Measurements from ENCODE around the gene RIMBP3B. TPM values are rescaled to one million over a fixed set of nuclear protein-coding genes. Genes with fewer than 3 reads are reported as not detected.
"Not testable (repeated sequence)": the region's sequence is repeated elsewhere in the genome, so short reads cannot be mapped to it uniquely, and the experiment has no call there.

The RIMBP3B gene
- total RNA-seq, 1 experiment from 2014 or later = not detected

DNA sequence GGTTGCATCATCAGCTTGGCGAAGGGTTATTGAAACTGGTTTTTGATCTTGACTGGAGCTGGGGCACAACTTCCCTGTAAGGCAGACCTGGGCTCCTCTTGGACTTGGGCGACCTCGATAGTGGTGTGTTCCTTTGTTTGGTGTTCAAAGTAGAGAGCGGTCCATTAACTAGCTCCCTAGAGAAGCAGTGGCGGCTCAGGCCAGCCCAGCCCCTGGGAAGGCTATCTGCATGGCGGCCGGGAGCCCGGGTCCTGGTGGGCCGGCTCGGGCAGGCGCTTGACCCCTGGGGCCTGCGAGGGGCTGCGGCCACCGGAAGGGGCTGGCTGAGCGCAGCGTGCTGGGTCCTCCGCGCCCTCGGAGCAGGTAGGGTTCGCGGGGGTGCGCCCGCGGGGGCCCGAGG, 32.8 kb downstream of the RIMBP3B start:
- H3K36me3 Mint-ChIP-seq (ENCODE audit: insufficient read depth, unreplicated experiment); H3K27me3 Mint-ChIP-seq (ENCODE audit: insufficient read depth, unreplicated experiment); DNase-seq (ENCODE audit: unreplicated experiment); CTCF ChIA-PET; H3K9me3 Mint-ChIP-seq (ENCODE audit: unreplicated experiment); intact Hi-C loops (cut with micrococcal nuclease); POLR2A ChIA-PET; H3K4me1 Mint-ChIP-seq (ENCODE audit: insufficient read depth, unreplicated experiment); BruUV-seq (replicated peaks); H3K27ac Mint-ChIP-seq (ENCODE audit: low read depth, unreplicated experiment); H3K4me3 Mint-ChIP-seq (ENCODE audit: unreplicated experiment): not testable (repeated sequence)

DNA sequence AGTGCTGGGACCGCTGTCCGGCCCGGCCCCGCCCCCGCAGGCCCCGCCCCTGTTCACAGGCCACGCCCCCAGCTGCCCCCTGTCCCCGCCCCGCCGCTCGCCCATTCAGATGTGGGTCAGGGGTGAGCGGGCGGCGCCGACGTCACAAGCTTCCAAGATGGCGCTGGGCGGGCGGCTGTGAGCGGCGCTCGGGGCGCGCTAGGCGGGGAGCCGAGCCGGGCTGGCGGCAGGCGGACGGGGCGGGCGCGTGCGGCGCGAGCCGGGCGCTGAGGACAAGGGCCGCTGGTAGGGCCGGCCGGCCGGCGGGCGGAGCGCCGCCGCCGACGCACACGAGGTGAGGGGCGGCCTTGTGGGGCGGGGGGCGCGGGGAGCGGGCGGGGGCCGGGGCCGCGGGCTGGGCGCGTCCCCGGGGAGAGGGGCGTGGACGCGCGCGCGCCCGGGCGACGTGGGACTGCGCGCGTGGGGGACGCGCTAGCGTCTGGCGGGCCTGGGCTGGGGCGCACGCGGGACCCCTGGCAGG, 33.7 kb downstream of the RIMBP3B start, which contains the start of gene HIC2:
TSS of gene HIC2 (plus strand) at position 145 of the 520 bp plus-strand sequence. CDS start 25,461 bp downstream, outside the sequence.
- H3K27me3 Mint-ChIP-seq (ENCODE audit: insufficient read depth, unreplicated experiment); H3K4me3 Mint-ChIP-seq (ENCODE audit: unreplicated experiment); CTCF ChIA-PET; DNase-seq (ENCODE audit: unreplicated experiment); H3K36me3 Mint-ChIP-seq (ENCODE audit: insufficient read depth, unreplicated experiment); H3K9me3 Mint-ChIP-seq (ENCODE audit: unreplicated experiment); intact Hi-C loops (cut with micrococcal nuclease); H3K27ac Mint-ChIP-seq (ENCODE audit: low read depth, unreplicated experiment); H3K4me1 Mint-ChIP-seq (ENCODE audit: insufficient read depth, unreplicated experiment); POLR2A ChIA-PET; BruUV-seq (replicated peaks): not testable (repeated sequence)

DNA sequence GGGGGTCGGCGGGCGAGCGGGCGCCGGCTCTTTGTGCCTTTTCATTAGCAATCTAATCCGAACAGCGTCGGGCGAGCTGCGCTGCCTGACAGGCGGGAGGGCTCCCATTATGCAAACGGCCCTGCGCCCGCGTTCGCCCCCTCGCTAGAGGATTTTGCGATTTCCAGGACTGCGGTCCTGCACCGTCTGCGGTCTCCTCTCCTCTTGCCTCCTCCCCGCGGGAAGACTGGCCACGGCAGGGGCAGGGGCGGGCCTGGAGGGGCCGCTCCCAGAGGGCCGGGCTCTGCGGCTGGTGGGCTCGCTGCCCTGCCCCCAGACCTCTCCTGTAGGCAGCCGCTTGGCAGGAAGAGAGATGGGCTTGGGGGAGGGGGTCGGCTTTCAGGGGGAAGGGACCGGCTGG, 34.3 kb downstream of the RIMBP3B start:
- intact Hi-C loops (cut with micrococcal nuclease); DNase-seq (ENCODE audit: unreplicated experiment); H3K36me3 Mint-ChIP-seq (ENCODE audit: insufficient read depth, unreplicated experiment); H3K27ac Mint-ChIP-seq (ENCODE audit: low read depth, unreplicated experiment); H3K4me1 Mint-ChIP-seq (ENCODE audit: insufficient read depth, unreplicated experiment); H3K27me3 Mint-ChIP-seq (ENCODE audit: insufficient read depth, unreplicated experiment); H3K9me3 Mint-ChIP-seq (ENCODE audit: unreplicated experiment); POLR2A ChIA-PET; BruUV-seq (replicated peaks); CTCF ChIA-PET; H3K4me3 Mint-ChIP-seq (ENCODE audit: unreplicated experiment): not testable (repeated sequence)

DNA sequence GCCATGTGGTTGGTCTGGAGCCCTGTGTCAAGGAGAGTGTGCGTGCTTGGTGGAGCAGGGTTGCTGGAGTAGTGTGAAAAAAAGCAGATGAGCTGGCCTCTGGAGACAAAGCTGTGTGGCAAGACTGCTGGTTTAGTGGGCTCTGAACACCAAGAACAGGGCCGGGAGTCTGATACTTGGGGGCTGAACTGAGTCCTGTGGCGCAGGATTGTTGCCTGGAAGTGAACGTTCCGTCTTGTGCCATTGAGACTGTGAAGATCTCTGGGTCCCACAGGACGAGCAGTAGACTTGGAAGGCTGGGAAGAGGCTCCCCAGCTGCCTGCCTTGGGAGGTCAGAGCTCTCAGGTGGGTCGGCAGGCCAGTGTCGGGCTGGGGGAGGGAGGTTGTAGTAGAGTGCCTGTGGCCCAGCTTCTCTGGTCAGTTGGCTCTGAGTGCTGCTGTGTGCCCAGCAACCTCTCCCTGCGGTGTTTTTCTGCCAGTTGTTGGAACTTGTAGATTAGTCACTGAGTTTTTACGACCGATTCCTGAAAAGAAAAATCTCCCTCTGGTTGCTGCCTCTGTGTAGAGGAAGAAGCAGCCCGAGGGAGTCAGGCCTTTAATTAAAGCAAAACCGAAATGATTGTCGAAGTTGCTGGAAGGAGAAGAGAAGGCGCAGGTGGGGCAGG, 35.6 kb downstream of the RIMBP3B start:
- intact Hi-C loops (cut with micrococcal nuclease); POLR2A ChIA-PET; H3K4me3 Mint-ChIP-seq (ENCODE audit: unreplicated experiment); H3K4me1 Mint-ChIP-seq (ENCODE audit: insufficient read depth, unreplicated experiment); H3K27ac Mint-ChIP-seq (ENCODE audit: low read depth, unreplicated experiment); DNase-seq (ENCODE audit: unreplicated experiment); CTCF ChIA-PET; H3K9me3 Mint-ChIP-seq (ENCODE audit: unreplicated experiment); H3K27me3 Mint-ChIP-seq (ENCODE audit: insufficient read depth, unreplicated experiment); H3K36me3 Mint-ChIP-seq (ENCODE audit: insufficient read depth, unreplicated experiment): not testable (repeated sequence)
- TSS peak; percentile 76 for BruUV-seq (replicated peaks)

DNA sequence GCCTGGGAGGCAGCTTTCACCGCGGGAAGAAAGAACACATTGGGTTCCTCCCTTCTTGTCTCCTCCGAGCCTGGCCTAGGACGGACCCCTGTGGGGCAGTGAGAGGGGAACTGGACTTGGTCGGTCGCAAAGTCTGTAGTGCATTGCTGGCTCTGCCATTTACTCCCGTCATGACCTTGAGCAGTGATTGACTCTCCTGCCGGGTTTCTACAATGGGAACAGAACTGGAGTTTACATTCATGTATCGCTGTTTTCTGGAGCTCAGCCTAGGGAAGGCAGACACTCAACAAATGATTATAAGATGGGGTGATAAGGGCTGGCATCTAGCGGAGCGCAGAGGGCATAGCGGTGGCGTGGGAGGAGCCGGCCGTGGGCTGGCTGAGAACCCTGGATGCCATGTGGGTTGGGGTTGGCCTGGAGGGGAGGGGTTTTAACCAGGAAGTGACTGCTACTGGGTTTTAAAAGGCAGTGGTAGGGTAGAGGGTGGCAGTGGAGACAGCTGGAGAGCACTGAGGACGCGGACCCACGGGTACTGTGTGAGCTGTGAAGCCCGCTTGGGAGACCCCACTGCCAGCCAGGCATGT, 36.7 kb downstream of the RIMBP3B start:
- intact Hi-C loops (cut with micrococcal nuclease); H3K4me1 Mint-ChIP-seq (ENCODE audit: insufficient read depth, unreplicated experiment); POLR2A ChIA-PET; H3K36me3 Mint-ChIP-seq (ENCODE audit: insufficient read depth, unreplicated experiment); H3K9me3 Mint-ChIP-seq (ENCODE audit: unreplicated experiment); H3K27me3 Mint-ChIP-seq (ENCODE audit: insufficient read depth, unreplicated experiment); BruUV-seq (replicated peaks); H3K4me3 Mint-ChIP-seq (ENCODE audit: unreplicated experiment); CTCF ChIA-PET; H3K27ac Mint-ChIP-seq (ENCODE audit: low read depth, unreplicated experiment); DNase-seq (ENCODE audit: unreplicated experiment): not testable (repeated sequence)

DNA sequence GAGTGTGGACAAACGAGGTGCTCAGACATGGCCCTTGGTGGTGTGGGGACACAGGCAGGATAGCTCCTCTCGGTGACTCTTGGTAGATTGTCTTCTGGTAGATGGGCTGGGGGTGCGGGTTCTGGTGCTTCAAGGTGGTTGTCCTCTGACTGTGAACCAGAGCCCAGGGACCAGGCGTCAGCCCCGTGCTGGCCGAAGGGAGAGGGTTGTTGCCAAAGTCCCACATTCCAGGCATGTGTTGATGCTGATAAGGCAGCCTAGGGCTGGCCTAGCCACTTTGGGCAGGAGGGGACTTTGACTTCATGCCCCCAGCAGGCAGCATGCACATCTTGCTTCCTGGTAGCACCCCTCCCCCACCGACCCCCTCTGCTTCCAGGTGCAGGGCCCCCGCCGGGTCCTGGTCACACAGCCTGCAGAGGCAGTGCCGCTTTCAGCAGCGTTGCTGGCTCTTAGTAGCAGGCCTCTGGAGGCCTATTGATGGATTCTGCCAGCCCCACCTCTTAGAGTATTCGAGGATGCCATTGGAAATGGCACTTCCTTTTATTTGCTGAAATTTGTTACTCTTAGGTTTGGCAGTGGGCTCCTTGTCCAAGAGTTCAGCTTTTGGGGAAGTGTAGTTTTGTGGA, 40.6 kb downstream of the RIMBP3B start:
- H3K9me3 Mint-ChIP-seq (ENCODE audit: unreplicated experiment); POLR2A ChIA-PET; H3K4me1 Mint-ChIP-seq (ENCODE audit: insufficient read depth, unreplicated experiment); intact Hi-C loops (cut with micrococcal nuclease); H3K27me3 Mint-ChIP-seq (ENCODE audit: insufficient read depth, unreplicated experiment); BruUV-seq (replicated peaks); H3K4me3 Mint-ChIP-seq (ENCODE audit: unreplicated experiment); CTCF ChIA-PET; DNase-seq (ENCODE audit: unreplicated experiment); H3K27ac Mint-ChIP-seq (ENCODE audit: low read depth, unreplicated experiment); H3K36me3 Mint-ChIP-seq (ENCODE audit: insufficient read depth, unreplicated experiment): not testable (repeated sequence)

DNA sequence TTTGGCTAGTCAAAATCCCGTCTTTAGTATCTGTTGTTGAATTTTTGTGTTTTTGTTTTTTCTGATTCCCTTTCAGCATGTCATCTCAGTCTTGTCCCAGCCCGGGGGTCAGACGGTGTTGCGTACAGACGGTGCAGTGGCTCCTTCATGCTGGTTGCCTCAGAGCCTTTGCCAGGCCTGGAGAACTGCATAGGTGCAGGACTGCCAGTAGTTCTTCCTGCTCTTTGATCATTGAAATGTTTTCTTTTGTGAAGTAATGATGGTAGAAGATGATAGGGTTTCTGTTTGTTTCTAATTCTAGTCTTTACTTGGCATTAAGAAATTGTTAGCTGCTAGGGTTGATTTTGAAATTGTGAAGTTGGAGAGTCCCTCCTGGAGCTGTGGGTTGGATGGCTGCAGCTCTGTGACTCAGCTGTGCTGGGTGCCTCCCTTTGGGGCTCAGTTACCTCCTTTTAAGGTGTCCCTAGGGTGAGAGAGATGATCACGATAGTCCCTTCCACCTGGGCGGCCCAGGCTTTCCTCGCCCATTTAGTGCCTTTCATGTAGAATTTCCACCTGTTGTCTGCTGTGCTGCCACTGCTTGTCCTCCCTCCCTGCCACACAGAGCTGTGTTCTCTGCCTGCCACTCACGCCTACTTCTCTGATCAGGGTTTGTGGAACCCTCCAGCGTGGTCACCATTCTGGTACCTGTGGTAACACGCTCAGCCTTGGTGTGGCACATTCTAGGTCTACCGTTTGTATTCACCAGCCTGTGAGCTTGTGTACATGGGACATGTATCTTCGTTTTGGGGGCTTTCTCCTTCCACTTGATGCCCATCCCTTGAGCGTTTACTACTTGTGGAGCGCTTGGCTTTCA, 51.1 kb downstream of the RIMBP3B start:
- POLR2A ChIA-PET; H3K9me3 Mint-ChIP-seq (ENCODE audit: unreplicated experiment); H3K4me1 Mint-ChIP-seq (ENCODE audit: insufficient read depth, unreplicated experiment); BruUV-seq (replicated peaks); H3K36me3 Mint-ChIP-seq (ENCODE audit: insufficient read depth, unreplicated experiment); H3K4me3 Mint-ChIP-seq (ENCODE audit: unreplicated experiment); intact Hi-C loops (cut with micrococcal nuclease); CTCF ChIA-PET; H3K27me3 Mint-ChIP-seq (ENCODE audit: insufficient read depth, unreplicated experiment); H3K27ac Mint-ChIP-seq (ENCODE audit: low read depth, unreplicated experiment); DNase-seq (ENCODE audit: unreplicated experiment): not testable (repeated sequence)

DNA sequence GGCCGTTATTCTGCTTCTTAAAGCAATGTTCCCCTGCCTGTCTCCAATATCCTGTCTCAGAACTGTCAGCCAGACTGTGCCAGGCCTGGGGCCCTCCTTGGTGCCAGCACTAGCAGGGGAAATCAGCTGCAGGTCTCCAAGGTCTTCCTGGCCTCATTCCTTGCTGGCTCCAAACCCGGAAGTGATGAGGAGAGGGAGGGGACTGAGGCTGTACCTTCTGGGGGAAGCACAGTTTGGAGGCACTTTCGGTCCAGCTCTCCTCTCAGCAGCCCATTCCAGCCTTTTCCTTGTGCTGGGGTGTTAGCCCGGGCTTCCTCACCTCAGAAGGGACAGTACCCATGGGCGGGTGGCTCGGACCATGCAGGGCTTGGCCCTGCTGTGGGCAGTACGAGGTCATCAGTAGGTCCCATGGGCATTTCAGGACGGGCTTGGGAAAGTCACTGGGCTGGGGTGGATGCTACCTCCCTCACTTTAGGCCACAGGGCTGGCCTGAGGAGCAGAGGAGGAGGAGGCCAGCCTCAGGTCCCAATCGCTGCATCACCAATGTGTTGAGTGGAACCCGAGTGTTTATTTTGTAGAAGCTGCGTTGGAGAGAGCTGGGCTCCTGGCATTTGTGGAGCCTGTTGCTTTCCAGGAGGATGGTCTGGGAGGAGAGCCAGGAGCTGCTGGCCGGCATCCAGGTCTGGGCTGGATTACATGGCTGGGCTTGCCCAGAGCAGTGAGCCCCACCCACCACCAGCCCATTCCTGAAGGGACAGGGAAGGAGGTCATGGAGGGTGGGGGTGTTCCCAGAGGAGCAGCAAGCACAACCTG, 52.7 kb downstream of the RIMBP3B start:
- H3K9me3 Mint-ChIP-seq (ENCODE audit: unreplicated experiment); POLR2A ChIA-PET; BruUV-seq (replicated peaks); H3K36me3 Mint-ChIP-seq (ENCODE audit: insufficient read depth, unreplicated experiment); H3K4me3 Mint-ChIP-seq (ENCODE audit: unreplicated experiment); H3K27me3 Mint-ChIP-seq (ENCODE audit: insufficient read depth, unreplicated experiment); H3K4me1 Mint-ChIP-seq (ENCODE audit: insufficient read depth, unreplicated experiment); CTCF ChIA-PET; intact Hi-C loops (cut with micrococcal nuclease); DNase-seq (ENCODE audit: unreplicated experiment); H3K27ac Mint-ChIP-seq (ENCODE audit: low read depth, unreplicated experiment): not testable (repeated sequence)
